ENCODE data around the gene RBM24. TPM values are rescaled to one million over a fixed set of nuclear protein-coding genes. Genes with fewer than 3 reads are reported as not detected.
"Not testable (repeated sequence)": the region's sequence is repeated elsewhere in the genome, so short reads cannot be mapped to it uniquely, and the experiment has no call there.

The RBM24 gene
- total and polyA plus RNA-seq, 2 donors (not counting 3 experiments of a cell fraction or from before 2014, with no cell fraction given) = 6.6 to 6.7 TPM

DNA sequence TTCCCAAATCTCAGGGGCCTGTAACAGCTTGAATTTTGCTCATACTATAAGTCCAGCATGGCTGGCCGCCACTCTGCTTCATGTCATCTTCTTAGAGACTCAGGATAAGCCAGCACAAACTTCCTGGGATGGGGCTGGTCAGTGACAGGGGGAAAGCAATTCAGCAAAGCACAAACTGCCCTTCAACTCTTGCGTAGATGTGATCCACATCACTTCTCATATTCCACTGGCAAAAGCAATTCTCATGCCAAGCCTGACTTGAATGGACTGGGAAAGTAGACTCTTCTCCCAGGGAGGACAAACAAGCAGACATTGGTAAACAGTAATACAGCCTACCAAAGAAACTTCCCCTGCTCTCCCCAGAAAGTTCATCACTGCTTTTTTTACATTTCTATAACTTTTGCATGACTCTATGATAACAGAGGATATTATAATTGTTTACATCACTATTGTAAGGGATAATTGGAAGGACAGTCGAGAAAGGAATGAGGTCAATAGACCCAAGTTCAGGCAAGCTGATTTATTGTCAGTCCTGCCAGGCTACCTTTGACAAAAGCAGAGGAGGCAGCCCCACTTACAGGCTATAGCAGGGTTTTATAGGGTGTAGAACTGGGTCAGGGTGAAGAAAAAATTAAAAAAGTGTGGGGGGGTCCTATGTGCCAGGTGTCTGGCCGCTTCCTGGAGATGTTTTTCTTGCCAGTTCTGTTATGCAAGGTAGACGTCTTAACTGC is 37.4 kb downstream of the RBM24 start:
- Histone ChIP-seq H3K36me3 (ENCODE audit: control insufficient read depth in 2 of 2, extremely low read depth in 1 of 2, insufficient read depth in 2 of 2, low read length in 2 of 2) (no peaks in the 10 kb centered on the region), H3K9me3 (replicated peaks; ENCODE audit: control insufficient read depth, insufficient read depth, low read length) (no peaks in the 10 kb centered on the region), H3K79me2 (ENCODE audit: control insufficient read depth, insufficient read depth, low read length) (no peaks in the 10 kb centered on the region), H3K4me1 (ENCODE audit: control insufficient read depth, extremely low read depth, insufficient read depth, low read length) (no peaks in the 10 kb centered on the region), H3K27me3 (ENCODE audit: control insufficient read depth in 2 of 2, insufficient read depth in 2 of 2, low read length in 2 of 2) (no peaks in the 10 kb centered on the region), H3K9me1 (replicated peaks; ENCODE audit: control insufficient read depth, extremely low read depth, insufficient read depth, low read length) (no peaks in the 10 kb centered on the region), H4K20me1 (replicated peaks; ENCODE audit: control insufficient read depth, extremely low read depth, insufficient read depth, low read length) (no peaks in the 10 kb centered on the region), H2AFZ (ENCODE audit: low read depth, low read length) (no peak overlapping the region), H3K9ac (replicated peaks; ENCODE audit: extremely low read depth, insufficient read depth, low read length) (no peak overlapping the region), H3K4me3 (replicated peaks in 1 of 3; ENCODE audit: insufficient read depth in 1 of 3, low read depth in 1 of 3, low read length in 3 of 3) (no peak overlapping the region), H3K27ac (ENCODE audit: insufficient read depth, low read depth, low read length) (no peak overlapping the region), H3K4me2 (ENCODE audit: insufficient read depth, low read length) (no peak overlapping the region)
- TF ChIP-seq, protein P1, sequence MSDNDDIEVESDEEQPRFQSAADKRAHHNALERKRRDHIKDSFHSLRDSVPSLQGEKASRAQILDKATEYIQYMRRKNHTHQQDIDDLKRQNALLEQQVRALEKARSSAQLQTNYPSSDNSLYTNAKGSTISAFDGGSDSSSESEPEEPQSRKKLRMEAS (IDR thresholded peaks at IDR 0.05; ENCODE audit: insufficient read depth, insufficient read length) = no peak
- TF ChIP-seq MYC (IDR thresholded peaks at IDR 0.05; ENCODE audit: low read depth, low read length) = no peak
- TF ChIP-seq POLR2AphosphoS5 (IDR thresholded peaks at IDR 0.05; ENCODE audit: insufficient read depth, low read depth, low read length) = no peak
- no peak for TF ChIP-seq JUN (IDR thresholded peaks at IDR 0.05; ENCODE audit: borderline replicate concordance, insufficient read depth, insufficient read length, low read depth)
- TF ChIP-seq POLR2A (IDR thresholded peaks at IDR 0.05; ENCODE audit: low read depth, low read length) = no peak
- TF ChIP-seq FOS (IDR thresholded peaks at IDR 0.05; ENCODE audit: borderline replicate concordance, insufficient read depth, low read length) = no peak
- no peak for TF ChIP-seq EZH2 (IDR thresholded peaks at IDR 0.05; ENCODE audit: borderline replicate concordance, low read depth, low read length, severe bottlenecking)
- TF ChIP-seq, protein P2, sequence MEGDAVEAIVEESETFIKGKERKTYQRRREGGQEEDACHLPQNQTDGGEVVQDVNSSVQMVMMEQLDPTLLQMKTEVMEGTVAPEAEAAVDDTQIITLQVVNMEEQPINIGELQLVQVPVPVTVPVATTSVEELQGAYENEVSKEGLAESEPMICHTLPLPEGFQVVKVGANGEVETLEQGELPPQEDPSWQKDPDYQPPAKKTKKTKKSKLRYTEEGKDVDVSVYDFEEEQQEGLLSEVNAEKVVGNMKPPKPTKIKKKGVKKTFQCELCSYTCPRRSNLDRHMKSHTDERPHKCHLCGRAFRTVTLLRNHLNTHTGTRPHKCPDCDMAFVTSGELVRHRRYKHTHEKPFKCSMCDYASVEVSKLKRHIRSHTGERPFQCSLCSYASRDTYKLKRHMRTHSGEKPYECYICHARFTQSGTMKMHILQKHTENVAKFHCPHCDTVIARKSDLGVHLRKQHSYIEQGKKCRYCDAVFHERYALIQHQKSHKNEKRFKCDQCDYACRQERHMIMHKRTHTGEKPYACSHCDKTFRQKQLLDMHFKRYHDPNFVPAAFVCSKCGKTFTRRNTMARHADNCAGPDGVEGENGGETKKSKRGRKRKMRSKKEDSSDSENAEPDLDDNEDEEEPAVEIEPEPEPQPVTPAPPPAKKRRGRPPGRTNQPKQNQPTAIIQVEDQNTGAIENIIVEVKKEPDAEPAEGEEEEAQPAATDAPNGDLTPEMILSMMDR (IDR thresholded peaks at IDR 0.05; ENCODE audit: extremely low read depth in 1 of 2, insufficient read depth in 1 of 2, low read depth in 1 of 2, low read length in 2 of 2) = no peak
- no peak for TF ChIP-seq GATA2 (IDR thresholded peaks at IDR 0.05; ENCODE audit: insufficient read depth, insufficient read length, low read depth, low read length)
- FAIRE-seq (no peak), DNase-seq (ENCODE audit: low read depth, low spot score) (no peak)
- BruUV-seq (replicated peaks) = no TSS peak
- intact Hi-C loops (cut with micrococcal nuclease) = no loop called here
- POLR2A ChIA-PET = no interaction called here
- dilution Hi-C loops (cut with MboI; ENCODE audit: extremely low pct_ligation_motif_present, low sequenced_read_pairs) = no loop called here
- CTCF ChIA-PET = interaction anchor here (1.1 kb wide), 1 partner anchor 265 kb away, joined by 3 read pairs; no protein-coding TSS in a partner anchor

DNA sequence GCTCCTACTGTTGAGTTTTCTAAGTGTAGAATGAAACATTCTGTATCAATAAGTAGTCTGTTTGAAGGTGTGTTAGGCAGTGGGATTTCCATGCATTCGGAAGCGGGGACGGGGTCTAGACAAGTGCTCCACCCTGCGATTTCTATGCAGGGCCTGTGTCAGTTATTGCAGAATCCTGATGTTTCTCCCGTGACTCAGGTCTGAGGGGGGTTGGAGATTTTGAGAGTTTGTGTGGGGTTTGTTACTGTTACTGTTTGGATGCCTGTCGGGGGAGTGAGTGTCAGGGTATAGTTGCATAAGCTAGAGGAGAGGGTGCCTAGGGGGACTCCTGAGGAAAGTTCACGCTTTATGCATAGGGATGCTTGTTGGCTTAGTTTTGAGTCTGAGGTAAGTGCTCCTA is 39.1 kb downstream of the RBM24 start:
- H3K4me1 ChIP-seq (ENCODE audit: control insufficient read depth, extremely low read depth, insufficient read depth, low read length); H2AFZ ChIP-seq (ENCODE audit: low read depth, low read length); H4K20me1 ChIP-seq (replicated peaks; ENCODE audit: control insufficient read depth, extremely low read depth, insufficient read depth, low read length); BruUV-seq (replicated peaks); H3K79me2 ChIP-seq (ENCODE audit: control insufficient read depth, insufficient read depth, low read length); FAIRE-seq; CTCF ChIA-PET; H3K9ac ChIP-seq (replicated peaks; ENCODE audit: extremely low read depth, insufficient read depth, low read length); H3K9me1 ChIP-seq (replicated peaks; ENCODE audit: control insufficient read depth, extremely low read depth, insufficient read depth, low read length); DNase-seq (ENCODE audit: low read depth, low spot score); H3K27ac ChIP-seq (ENCODE audit: insufficient read depth, low read depth, low read length); intact Hi-C loops (cut with micrococcal nuclease); dilution Hi-C loops (cut with MboI; ENCODE audit: extremely low pct_ligation_motif_present, low sequenced_read_pairs); POLR2A ChIA-PET; H3K36me3 ChIP-seq (ENCODE audit: control insufficient read depth in 2 of 2, extremely low read depth in 1 of 2, insufficient read depth in 2 of 2, low read length in 2 of 2); H3K4me3 ChIP-seq (replicated peaks in 1 of 3; ENCODE audit: insufficient read depth in 1 of 3, low read depth in 1 of 3, low read length in 3 of 3); H3K27me3 ChIP-seq (ENCODE audit: control insufficient read depth in 2 of 2, insufficient read depth in 2 of 2, low read length in 2 of 2); H3K4me2 ChIP-seq (ENCODE audit: insufficient read depth, low read length); H3K9me3 ChIP-seq (replicated peaks; ENCODE audit: control insufficient read depth, insufficient read depth, low read length): not testable (repeated sequence)

Data from endothelial cell of umbilical vein (primary cell).